LoVo (cell line): ENCODE data around the gene FLT4.
A peak's percentile ranks its signal among the peaks of the same experiment; 100 is the strongest.
"Not testable (repeated sequence)": the region's sequence is repeated elsewhere in the genome, so short reads cannot be mapped to it uniquely, and the experiment has no call there.

Experiments used
- DNase-seq: peaks from one replicate; pipeline ENCODE4 v3.0.0-alpha.2; 2016; ENCODE audit warnings: low spot score

Gene FLT4

DNA sequence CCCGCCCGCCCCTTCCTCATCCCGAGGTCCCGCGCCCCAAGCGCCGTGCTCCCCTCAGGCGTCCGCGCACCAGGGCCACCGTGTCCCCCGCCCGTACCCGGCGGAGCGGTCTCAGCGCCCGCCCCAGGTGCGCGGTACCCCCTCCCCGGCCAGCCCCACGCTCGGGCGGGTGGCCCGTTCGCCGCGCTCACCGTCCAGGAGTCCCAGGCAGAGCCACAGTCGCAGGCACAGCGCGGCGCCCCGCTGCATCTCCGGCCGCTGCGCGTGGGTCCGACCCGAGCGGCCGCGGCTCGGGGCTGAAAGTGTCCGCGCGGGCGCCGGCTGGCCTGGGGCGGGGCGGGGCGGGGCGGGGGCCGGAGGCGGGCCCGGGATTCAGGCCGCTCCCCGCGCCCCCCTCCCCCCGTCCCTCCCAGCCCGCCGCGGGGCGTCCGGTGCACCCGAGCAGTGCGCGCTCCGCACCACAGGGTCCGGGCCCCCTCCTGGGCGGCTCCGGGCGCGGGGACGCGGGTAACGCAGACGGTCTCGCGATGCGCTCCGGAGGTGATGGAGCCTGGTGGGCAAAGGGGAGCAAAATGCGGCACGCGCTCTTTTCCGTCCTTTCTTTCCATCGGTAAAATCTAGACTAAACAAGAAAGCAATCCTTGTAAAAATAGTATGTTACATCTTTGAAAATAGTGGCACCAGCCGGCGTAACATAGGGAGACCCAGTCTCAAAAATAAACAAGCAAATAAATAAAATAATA lies at the start of gene FLT4:
TSS of gene FLT4 (minus strand) at position 304 of the 743 bp plus-strand sequence. CDS start at position 249, 55 bp downstream.
- DNase-seq = no peak

DNA sequence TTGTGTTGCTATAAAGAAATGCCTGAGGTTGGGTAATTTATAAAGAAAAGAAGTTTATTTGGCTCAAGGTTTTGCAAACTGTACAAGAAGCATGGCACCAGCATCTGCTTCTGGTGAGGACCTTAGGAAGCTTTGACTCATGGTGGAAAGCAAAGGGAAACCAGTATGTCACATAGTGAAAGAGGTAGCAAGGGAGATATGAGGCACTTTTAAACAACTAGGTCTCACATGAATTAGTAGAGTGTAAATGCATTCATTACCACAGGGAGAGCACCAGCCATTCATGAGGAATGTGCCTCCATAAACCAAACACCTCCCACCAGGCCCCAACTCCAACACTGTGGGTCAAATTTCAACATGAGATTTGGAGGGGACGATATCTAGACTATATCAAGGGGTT lies 49.6 kb upstream of the FLT4 start:
- no peak for DNase-seq

DNA sequence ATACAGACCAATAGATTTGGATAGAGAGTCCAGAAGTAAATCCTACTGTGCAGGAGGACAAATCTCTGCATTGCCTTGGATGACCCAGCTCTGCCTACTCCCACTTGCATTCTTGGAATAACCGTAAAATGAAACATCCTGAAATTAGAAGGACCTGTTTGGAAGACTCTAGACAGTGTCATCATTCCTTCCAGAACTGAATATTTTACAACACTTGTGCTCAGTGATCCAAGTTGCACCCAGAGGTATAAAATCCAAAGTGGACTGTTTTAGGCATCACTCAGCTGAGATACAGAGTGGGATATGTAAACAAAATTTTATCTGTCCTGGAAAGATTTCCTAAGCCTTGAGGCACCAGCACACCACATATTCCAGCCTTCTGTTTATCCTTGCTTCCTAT lies 46.7 kb upstream of the FLT4 start:
- no peak for DNase-seq

DNA sequence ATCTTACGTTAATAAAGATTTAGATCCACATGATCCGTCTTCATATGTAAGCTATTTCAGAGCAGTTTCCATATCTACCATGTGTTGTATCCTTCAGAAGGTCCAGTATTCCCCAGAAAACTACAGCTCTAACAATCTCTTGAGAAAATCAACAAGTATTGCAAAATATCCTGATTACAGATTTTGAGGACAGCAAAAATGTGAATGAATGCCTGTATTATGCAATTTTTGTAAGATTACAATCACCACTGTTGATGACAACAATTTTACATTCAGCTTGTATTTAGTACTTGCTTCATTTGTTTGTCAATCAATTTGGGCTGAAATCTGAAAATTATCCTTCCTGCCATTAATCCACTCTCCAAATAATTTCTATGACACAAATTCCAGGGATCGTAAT lies 43.0 kb upstream of the FLT4 start:
- no peak for DNase-seq

DNA sequence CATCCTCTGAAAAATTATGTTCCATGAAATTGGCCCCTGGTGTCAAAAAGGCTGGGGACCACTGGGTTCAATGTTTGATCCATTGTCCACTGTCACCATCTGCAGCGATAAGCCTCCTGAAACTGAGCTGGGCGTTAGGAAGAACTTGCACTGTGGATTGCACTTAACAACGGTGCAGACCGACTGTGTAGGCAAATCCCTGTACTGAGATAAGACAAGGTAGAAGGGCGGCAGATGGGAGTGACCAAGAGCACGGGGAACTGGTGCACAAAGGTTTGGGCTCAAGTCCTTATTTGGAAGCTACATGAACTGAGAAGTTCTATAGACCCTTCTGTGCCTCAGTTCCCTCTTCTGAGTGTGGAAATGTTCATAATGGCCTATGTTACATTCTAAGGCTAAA lies 41.6 kb upstream of the FLT4 start:
- no peak for DNase-seq

DNA sequence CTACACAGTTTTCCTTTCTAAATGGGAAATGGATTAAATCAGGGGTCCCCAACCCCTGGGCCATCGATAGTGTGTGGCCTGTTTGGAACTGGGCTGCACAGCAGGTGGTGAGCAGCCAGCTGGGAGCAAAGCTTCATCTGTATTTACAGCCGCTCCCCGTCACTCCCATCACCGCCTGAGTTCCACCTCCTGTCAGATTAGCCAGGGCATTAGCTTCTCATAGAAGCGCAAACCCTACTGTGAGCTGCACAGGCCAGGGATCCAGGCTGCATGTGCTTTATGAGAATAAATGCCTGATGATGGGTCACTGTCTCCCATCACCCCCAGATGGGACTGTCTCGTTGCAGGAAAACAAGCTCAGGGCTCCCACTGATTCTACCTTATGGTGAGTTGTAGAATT lies 41.2 kb upstream of the FLT4 start:
- no peak for DNase-seq

DNA sequence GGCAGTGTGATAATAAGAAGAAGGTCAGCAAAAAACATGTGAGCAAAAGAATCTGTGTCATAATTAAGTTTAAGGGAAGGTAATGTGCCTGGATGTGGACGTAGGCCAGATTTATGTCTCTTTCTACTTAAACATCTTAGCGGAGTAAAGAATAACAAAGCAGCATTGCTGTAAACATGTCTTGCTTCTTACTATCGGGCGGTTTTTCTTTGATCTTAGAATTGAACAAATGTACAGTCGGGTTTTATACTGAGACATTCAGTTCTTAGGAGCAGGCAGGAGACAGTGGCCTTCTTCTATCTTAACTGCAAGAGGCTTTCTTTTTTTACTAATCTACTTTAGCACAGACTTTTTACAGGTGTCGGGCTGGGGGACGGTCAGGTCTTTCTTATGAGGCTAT lies 40.4 kb upstream of the FLT4 start:
- no peak for DNase-seq

DNA sequence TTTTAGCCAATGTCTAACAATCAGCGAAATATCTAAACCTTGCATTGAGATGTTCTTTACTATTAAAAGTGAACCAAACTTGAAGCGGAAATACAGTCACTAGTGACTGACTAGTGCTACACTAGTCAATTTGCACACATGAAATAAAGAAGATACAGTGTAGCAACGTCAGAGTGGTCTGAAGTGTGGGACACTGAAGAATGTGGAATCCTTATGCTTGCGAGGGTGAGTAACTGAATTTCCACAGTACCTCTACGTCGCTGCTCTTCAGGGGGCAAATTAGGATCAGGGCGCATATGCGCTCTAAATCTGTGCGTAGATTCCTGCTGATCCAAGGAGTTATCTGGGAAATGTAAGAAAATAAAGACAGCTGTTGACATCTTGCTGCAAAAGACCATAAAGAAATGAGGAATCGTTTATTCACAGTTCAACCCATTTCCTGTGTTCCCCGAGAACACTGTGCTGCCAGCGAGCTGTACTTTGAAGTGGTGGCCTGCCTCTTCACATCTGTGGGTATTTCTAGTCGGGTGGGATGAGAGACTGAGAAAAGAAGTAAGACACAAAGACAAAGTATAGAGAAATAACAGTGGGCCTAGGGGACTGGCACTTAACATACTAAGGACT lies 39.8 kb upstream of the FLT4 start:
- no peak for DNase-seq

DNA sequence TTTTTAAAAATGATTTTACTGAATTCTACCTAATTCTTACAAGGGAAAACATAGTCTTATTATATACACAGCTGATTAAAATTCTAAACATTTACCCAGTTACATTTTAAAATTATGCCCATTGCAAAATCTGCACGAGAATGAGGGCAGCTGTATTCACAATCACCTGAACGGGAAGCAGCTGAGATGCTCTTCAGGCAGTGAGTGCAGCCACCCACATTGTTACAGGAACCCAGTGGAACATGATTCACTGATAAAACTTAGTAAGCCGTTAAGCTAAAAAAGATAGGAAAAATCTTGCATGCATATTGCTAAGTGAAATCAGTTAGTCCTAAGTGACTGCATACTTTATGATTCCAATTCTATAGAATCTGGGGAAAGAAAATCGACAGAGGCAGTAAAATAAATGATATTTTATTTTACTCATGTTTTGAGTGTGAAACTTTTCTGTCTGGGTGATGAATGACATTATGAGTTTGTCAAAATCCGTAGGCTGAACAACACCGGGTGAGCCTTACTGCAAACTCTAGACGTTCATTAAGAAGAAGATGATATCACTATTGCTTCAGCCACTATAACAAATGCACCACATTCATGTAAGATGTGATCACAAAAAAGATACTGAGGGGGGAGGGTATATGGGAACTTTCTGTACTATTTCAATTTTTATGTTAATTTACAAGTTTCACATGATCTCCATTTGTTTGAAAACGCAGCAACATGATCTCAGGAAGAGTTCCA lies 39.1 kb upstream of the FLT4 start:
- DNase-seq = no peak

DNA sequence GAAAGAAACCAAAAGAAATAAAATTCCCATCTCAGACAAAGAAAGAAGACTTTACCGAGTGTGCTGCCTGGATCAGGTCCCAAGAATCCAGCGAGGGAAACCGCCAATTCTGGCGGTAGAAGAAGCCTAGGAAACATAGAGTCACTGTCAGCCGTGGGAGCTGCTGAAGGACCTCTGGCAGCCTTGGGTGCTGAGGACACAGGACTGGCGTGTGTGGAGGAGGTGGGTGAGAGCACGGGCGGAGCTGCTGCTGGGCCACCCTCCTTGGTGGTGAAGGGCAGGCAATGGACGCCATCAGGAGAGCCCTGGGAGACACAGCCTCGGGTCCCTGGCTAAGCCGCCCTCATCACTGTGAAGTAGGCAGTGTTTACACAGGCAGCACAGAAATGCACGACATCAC lies 37.4 kb upstream of the FLT4 start:
- DNase-seq = not testable (repeated sequence)

DNA sequence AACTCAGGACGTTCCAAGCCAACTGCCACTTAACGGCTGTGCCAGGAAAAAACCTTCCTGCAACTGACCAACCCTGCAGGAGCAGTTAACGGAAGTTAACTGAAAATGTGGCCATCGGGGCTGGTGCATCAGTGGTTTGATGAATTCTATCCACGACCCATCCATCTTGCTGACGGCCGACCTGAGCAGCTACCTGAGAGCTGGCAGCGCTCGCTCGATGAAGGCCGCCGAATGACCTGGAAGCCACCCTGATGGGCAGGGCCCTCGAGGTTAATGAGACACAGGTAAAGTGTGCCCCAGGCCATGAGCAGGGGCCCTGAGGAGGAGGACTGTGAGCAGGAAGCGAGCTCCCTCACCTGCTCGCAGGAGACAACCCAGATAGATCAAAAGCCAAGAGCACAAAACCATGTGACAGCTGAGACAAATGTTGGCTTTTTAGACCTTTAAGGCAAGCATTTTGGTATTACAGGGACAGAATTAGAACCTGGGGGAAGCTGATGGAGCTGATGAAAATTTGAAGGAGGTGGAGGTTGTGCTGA lies 35.3 kb upstream of the FLT4 start:
- DNase-seq = no peak

DNA sequence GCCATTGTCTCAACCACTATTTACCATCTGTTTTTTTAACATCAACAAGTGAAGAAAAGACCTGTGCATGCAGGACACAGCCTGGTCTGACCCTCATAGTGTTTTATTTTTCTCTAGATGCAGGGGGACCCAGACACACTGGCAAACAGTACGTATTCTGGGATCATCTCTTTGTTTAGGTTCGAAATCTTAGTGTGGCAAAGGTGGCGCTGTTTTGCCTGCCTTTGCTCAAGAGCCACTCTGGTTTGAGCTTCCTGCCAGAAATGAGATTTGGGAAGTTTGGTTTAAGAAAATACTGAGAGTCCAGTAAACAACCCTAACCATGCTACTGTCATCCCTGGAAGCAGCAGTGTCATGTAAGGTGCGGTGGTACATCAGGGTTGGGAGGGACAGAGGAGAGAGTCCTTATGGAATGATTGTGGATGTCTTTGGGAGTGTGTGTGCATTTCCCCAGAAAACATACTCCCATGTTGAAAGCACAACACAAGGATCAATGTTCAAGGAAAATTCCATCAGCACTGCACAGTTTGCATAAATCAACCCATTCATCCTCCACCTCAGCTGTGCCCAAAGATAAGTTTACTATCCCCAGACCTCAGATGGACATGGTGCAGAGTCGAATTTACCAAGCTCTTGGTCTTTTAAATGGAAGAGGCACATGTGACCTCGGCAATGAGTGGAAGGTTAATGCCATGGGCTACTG lies 34.0 kb upstream of the FLT4 start:
- DNase-seq = no peak

DNA sequence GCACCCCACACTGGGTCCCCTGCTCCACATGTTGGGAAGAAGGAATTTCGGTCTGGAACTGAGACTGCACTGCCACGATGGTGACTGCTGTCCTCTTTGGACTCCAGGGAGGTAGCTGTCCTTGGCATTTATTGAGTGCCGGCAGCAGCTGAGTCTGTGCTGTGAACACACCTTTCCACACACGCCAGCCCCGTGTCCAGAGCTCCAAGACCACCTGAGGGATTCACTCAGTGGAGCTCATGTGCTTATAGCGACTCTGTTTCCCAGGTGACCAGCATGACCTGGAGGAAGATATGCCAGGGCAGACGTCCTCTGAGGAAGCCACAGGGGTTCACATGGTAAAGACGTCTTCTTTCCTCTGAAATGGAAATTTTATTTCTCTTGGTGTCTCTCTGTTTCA lies 33.2 kb upstream of the FLT4 start:
- DNase-seq = no peak

DNA sequence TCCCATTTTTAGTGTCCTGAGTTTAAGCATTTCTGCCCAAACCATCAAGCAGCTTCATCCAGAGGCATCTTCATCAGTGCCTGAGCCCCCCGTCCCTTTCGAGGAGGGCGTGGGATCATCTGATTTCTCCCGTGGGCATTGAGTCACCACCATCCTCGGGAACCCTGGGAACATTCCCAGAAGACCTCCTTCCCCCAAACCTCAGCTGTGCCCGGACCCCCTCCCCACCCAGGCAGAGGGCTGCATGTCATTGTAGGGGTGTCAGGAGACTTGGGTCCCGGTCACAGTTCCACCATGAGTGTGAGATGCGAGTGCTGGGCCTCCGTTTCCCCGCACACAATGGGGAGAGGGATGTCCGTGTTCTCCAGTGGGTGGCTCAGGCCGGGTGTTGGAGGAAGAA lies 32.6 kb upstream of the FLT4 start:
- DNase-seq = not testable (repeated sequence)

DNA sequence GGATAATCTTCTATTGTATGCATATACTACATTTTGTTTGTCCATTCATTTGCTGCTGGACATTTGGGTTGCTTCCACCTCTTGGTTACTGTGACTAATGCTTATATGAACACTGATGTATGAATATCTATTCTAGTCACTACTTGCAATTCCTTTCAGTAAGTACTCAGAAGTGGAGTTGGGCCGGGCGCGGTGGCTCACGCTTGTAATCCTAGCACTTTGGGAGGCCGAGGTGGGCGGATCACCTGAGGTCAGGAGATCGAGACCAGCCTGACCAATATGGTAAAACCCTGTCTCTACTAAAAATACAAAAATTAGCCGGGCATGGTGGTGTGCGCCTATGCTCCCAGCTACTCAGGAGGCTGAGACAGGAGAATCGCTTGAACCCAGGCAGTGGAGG lies 28.9 kb upstream of the FLT4 start:
- DNase-seq = not testable (repeated sequence)

DNA sequence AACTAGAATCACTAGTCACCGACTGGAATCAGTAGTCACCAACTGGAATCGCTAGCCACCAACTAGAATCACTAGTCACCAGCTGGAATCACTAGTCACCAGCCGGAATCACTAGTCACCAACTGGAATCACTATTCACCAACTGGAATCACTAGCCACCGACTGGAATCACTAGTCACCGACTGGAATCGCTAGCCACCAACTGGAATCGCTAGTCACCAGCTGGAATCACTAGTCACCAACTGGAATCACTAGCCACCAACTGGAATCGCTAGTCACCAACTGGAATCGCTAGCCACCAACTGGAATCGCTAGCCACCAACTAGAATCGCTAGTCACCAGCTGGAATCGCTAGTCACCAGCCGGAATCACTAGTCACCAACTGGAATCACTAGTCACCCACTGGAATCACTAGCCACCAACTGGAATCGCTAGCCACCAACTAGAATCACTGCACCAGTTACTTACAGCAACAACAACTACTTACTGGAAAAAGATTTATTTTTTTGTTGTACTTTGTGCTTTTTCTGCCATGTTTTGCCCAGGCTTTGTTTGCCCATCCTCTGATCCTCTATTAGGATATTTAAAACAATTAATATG lies 25.7 kb upstream of the FLT4 start:
- DNase-seq = no peak

DNA sequence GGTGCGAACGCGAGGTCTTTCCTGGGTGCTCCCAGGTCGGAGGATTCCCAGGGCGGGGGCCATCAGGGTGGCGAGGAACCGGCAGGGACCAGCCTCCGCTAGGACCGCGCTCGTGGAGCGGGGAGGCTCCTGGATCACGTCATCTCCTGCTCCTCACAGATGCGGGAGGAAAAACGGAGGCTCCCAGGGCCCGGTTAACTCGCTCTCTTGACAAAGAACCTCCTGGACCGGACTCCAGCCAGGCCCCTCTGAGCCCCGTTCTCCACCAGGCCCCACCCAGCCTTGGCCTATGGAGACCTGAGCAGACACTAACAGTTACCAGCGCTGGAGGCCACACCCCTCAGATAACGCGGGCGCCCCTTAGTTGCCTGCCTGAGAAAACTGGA lies 24.7 kb upstream of the FLT4 start:
- DNase-seq = not testable (repeated sequence)

DNA sequence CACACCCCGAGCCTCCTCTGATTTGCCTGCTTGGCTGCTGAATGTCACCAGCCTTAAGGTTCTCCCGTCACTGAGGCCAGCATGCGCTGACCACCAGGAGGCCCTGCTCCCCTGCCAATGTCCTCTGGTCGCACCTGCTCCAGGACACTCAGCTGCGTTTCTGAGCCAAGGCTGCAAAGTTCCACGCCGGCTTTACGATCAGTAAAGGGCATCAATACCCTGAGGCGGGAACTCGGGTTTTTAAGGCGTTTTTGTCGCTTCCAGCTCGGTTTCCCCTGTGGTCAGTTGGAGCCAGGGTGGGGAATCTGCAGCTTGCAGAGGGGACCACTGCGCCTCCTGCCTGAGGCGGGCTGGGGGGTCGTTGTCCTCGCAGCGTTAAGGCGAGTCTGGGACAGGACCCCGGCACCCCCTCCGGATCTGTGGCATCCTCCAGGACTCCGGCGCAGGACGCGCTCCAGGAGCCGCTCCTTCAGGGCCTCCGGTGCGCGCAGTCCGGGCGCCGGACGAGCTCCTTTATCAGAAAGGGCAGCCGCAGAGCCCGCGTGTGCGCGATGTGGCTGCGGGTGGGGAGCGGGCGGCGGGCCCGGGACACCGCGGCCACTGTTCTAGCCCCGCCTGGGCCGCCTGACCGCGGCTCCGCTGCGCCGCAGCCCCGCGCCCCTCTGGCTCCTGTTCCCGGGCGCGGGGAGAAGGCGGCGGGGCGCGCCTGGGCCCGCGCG lies 24.1 kb upstream of the FLT4 start:
- DNase-seq = no peak

DNA sequence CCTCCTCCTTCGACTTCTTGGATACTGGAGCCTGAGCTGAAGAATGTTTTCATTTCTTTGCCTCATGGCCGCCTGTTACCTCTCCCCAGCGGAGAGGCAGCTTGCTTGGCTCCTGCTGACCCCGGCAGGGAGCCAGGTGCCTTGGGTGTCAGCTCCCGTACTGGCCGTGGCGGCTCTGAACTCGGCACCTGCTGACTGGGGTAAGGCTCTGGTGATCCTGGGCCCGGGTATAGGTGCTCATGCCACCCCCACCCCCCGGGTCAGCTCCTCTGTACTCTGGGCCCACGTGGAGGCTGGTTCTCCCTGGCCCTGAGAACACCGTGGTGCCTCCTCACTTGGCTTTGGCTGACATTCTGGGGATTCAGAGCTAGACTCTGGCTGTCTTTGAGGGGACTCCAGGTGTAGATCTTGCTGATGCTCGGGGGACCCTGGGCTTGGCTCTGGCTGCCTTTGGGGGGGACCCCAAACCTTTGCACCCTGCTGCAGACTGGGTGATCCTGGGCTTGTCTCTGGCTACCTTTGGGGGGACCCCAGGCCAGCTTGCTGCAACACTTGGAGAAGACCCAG lies 22.6 kb upstream of the FLT4 start:
- DNase-seq = not testable (repeated sequence)

DNA sequence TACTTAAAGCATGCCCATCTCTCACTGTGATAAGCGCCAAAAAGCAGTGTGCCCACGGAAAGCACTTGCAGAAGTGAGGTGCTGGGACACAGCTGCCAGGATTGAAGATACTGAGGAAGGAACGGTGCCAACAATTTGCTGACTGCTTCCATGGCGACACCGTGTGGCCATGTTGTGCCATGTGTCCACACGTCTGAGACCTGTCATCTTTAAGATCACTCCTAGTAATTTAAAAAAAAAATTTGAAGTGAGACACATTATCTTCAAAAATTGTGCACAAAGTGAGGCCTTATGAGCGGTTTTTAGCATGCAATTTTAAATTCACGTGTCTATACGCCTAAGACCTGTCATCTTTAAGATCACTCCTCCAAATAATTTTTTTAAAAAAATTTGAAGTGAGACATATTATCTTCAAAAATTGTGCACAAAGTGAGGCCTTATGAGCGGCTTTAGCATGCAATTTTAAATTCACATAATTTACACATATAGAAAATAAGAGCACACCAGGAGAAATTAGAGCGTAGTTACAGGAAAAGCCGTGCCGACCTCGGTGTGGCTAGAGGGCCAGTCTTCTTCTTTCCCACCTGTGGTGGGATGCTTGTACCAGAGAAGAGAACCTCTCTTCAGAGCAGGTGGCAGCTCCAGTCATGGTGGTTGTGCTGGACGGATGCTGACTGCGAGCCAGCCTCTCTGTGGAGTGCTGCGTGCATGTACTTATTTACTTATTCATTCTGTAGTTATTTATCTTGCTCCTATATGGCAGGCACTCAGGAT lies 21.4 kb upstream of the FLT4 start:
- DNase-seq = peak; percentile 53
